GM21528 (cell line): ENCODE measurements around the gene CCDC167.
"Not testable (repeated sequence)": the region's sequence is repeated elsewhere in the genome, so short reads cannot be mapped to it uniquely, and the experiment has no call there.

Experiments used
- ATAC-seq: cut with Tn5 transposase; IDR thresholded peaks from one replicate; pipeline ENCODE4 v1.9.1; 2021; ENCODE audit warnings: mild to moderate bottlenecking, moderate library complexity; ENCODE audit not compliant: unreplicated experiment, low FRiP score

Gene CCDC167

GRCh38 chr6:37512400-37513011 lies 12.8 kb upstream of the CCDC167 start:
- no peak for ATAC-seq

GRCh38 chr6:37511910-37512399 lies 12.3 kb upstream of the CCDC167 start:
- no peak for ATAC-seq

GRCh38 chr6:37511201-37511600 lies 11.5 kb upstream of the CCDC167 start:
- no peak for ATAC-seq

- ATAC-seq, result no peak
Measured at GRCh38 chr6:37507690-37508421, 8.2 kb upstream of the CCDC167 start.

- no peak for ATAC-seq
Measured at GRCh38 chr6:37507077-37507476, 7.4 kb upstream of the CCDC167 start.

- no peak for ATAC-seq
Measured at GRCh38 chr6:37506479-37506878, 6.8 kb upstream of the CCDC167 start.

GRCh38 chr6:37504024-37504423 lies 4.3 kb upstream of the CCDC167 start:
- ATAC-seq, result no peak

GRCh38 chr6:37503309-37503965 lies 3.7 kb upstream of the CCDC167 start:
- no peak for ATAC-seq

GRCh38 chr6:37502703-37503291 lies 3.1 kb upstream of the CCDC167 start:
- no peak for ATAC-seq

- no peak for ATAC-seq
Measured at GRCh38 chr6:37501632-37502491, 2.2 kb upstream of the CCDC167 start.

- not testable (repeated sequence) for ATAC-seq
Measured at GRCh38 chr6:37500904-37501303, 1.2 kb upstream of the CCDC167 start.

GRCh38 chr6:37500294-37500608 lies 558 bp upstream of the CCDC167 start:
- no peak for ATAC-seq

- no peak for ATAC-seq
Measured at GRCh38 chr6:37496951-37497885, 2.5 kb downstream of the CCDC167 start.

GRCh38 chr6:37495244-37495934 lies 4.3 kb downstream of the CCDC167 start:
- no peak for ATAC-seq

GRCh38 chr6:37493661-37493995 lies 6.1 kb downstream of the CCDC167 start:
- ATAC-seq, result no peak

- no peak for ATAC-seq
Measured at GRCh38 chr6:37492991-37493660, 6.6 kb downstream of the CCDC167 start.

- no peak for ATAC-seq
Measured at GRCh38 chr6:37492236-37492972, 7.3 kb downstream of the CCDC167 start.

- ATAC-seq, result no peak
Measured at GRCh38 chr6:37491830-37492208, 7.9 kb downstream of the CCDC167 start.
